ENCODE results near the gene CNOT3.

DNA sequence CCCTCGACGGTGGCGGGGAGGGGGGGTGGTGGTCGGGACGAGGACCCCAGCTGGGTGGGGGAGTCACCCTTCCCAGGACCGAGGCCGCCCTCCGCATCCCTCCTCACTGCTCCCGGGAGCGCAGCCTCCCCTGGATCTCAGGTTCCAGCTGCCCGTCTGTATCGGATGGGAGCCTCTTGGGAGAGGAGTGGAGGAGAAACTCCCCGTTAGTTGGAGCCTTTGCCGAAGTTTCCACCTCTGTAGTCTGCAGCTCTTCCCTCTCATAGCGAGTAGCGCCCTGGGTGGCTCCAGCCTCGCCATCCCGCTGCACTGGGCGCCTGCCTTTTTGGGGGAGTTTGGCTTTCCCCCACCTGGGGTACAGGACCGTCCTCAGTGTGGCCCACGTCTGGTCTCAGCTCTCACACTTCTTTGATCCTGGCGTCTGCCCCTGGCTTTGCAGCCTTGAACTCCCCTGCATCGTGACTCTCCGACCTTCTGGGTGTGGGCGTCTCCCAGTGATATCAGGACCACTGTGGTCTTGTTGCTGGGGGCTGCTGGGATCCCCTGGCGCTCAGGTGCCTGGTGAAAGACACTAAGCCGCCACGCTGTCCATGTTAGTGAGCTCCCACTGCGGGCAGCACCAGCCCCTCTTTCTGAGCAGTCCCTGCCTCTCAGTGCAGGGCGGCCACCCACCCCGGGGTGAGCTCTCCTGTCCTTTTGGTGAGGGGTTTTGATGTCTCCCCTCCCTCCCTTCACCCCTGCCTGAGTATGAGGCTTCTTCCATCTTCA, 1.1 kb downstream of the CNOT3 start:
- TF ChIP-seq ZNF274 (IDR thresholded peaks at IDR 0.05; ENCODE audit: low read depth, low read length) (no peak), REST (IDR thresholded peaks at IDR 0.05; ENCODE audit: low read depth) (no peak), SRF (IDR thresholded peaks at IDR 0.05; ENCODE audit: low read depth) (no peak), EGR1 (IDR thresholded peaks at IDR 0.05; ENCODE audit: low read depth) (no peak), MAX (IDR thresholded peaks at IDR 0.05) (no peak), POLR2AphosphoS5 (IDR thresholded peaks at IDR 0.05; ENCODE audit: low read depth, low read length) (no peak), POLR2A (IDR thresholded peaks at IDR 0.05; ENCODE audit: borderline replicate concordance, extremely low read depth, insufficient read depth, insufficient read length) (no peak), ZFX (IDR thresholded peaks at IDR 0.05) (no peak), RAD21 (IDR thresholded peaks at IDR 0.05; ENCODE audit: low read depth) (no peak), EZH2 (IDR thresholded peaks at IDR 0.05) (no peak), CEBPB (IDR thresholded peaks at IDR 0.05; ENCODE audit: low read depth) (no peak)
- TF ChIP-seq, protein P1, sequence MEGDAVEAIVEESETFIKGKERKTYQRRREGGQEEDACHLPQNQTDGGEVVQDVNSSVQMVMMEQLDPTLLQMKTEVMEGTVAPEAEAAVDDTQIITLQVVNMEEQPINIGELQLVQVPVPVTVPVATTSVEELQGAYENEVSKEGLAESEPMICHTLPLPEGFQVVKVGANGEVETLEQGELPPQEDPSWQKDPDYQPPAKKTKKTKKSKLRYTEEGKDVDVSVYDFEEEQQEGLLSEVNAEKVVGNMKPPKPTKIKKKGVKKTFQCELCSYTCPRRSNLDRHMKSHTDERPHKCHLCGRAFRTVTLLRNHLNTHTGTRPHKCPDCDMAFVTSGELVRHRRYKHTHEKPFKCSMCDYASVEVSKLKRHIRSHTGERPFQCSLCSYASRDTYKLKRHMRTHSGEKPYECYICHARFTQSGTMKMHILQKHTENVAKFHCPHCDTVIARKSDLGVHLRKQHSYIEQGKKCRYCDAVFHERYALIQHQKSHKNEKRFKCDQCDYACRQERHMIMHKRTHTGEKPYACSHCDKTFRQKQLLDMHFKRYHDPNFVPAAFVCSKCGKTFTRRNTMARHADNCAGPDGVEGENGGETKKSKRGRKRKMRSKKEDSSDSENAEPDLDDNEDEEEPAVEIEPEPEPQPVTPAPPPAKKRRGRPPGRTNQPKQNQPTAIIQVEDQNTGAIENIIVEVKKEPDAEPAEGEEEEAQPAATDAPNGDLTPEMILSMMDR (IDR thresholded peaks at IDR 0.05 in 2 of 3, conservative IDR thresholded peaks at IDR 0.05 in 1 of 3; ENCODE audit: borderline replicate concordance in 1 of 3, insufficient read depth in 1 of 3, low read depth in 2 of 3, low read length in 2 of 3), result no peak
